NCI-H2029 (cell line): ENCODE results near the gene MNAT1.
A peak's percentile ranks its signal among the peaks of the same experiment; 100 is the strongest.

Source experiments
- DNase-seq: peaks from one replicate; lab custom pipeline; 2025; lab: John Stamatoyannopoulos, UW

The MNAT1 gene

DNA sequence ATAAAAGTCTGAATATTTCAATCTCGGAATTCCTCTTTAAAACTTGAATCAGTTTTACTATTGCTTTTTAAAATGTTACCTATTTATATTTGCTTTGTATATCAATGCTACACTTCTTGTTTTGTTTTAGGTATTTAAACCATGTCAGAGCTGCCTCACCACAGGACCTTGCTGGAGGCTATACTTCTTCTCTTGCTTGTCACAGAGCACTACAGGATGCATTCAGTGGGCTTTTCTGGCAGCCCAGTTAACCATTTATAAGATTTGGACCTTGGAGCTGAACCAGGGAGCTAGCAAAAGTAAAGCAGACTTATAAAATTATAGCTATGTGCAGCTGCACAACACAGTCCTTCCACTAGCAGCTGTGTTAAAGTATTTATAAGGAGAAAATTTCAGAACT is 233.5 kb downstream of the MNAT1 start:
- DNase-seq = no peak

DNA sequence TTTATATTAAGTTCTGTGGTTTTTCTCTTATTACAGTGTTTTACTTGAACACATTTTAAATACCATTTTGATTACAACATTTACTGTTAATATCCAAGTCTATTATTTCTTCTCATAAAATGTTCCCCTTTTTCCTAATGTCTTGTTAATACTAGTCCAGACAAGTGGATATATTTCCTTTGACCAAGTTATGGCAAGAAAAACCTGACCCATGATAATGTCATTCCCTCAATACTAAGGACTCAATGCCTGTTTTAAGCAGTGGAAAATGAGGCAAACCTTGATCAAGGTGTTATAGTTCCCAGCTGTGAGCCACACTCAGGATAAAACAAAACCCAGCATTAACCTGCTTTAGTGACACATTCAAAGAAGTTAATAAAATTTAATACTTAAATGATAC is 234.1 kb downstream of the MNAT1 start:
- DNase-seq = no peak

DNA sequence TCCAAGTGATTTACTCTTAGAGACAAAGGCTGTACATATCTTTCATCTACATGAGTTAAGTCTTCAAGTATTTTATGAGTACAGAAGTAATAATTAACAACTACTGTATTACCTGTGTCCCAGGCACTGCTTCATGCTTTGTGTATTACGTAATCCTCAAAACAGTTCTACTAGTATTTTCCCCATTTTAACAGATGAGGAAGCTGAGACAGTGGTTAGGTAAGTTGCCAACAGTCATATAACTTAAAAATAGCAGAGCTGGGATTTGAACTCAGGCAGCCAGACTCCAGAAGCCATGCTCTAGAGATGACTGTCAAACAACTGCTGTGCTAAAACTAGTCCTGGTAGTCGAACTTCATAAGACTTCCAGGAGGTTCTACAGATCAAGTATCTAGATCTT is 235.6 kb downstream of the MNAT1 start:
- no peak for DNase-seq

DNA sequence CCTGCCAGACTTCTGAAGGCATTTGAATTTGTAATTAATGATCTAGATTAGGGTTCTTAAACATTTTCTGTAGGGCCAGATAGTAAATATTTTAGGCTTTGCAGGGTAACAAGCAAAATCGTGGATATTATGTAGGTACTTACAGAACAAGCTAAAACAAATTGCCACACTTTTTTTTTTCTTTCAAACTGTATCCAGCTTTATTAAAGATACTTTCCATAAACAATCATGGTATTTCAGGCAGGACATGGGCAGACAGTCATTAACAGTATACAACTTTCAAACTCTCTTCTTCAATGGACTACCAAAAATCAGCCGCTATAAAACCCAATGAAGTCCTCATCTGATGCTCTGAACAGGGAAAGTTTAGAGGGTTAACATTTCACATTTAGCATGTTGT is 236.7 kb downstream of the MNAT1 start:
- DNase-seq = no peak

DNA sequence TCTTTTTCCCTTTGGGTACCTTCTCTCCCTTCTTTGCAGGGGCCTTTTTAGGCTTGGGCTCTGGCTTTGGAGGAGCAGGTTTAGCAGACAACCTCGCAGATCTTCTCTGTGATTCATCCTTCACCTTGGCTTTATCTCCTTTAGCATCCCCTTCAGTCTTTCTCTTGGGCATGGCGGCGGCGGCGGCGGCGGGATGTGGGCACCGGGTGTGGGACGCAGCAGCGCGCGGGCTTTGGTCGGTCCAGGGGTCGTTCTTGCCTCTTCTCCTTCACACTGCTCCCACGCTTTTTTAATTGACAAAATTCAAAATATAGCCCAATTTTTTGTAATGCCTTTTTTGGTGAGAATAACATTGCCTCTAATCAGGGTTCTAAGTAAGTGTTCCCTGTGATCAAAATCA is 237.7 kb downstream of the MNAT1 start:
- no peak for DNase-seq

DNA sequence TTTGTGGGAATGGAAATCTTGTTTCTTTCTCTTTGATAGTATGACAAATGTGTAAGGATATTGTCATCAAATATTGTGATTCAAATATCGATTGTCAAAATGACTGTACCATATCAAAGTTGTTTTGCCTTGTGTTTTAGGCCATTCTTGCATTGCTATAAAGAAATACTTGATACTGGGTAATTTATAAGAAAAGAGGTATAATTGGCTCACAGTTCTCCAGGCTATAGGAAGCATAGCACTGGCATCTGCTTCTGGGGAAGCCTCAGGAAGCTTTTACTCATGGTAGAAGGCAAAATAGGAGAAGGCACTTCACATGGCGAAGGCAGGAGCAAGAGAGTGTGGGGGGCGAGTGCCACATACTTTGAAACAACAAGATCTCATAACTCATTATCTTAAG is 238.5 kb downstream of the MNAT1 start:
- DNase-seq = no peak

DNA sequence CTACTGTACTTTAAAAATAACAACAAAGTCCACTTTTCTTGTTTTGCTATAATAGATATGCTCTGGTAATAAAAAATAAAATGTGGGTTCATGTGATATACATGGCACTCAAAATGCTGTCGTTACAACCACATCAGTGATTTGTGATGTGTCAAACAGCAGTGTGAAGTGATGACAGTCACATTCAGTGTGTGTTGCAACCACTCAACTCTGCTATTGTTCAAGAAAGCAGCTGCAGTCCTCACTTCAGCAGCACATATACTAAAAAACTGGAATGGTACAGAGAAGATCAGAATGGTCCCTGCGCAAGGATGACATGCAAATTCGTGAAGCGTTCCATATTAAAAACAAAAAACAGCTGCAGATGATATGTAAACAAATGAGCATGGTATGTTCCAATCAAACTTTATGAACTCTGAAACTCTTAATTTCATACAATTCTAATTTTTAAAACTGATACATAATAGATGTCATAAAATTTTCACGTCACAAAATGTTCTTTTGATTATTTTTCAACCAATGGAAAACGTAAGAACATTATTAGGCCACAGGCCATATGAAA is 239.6 kb downstream of the MNAT1 start:
- peak; percentile 12 for DNase-seq

DNA sequence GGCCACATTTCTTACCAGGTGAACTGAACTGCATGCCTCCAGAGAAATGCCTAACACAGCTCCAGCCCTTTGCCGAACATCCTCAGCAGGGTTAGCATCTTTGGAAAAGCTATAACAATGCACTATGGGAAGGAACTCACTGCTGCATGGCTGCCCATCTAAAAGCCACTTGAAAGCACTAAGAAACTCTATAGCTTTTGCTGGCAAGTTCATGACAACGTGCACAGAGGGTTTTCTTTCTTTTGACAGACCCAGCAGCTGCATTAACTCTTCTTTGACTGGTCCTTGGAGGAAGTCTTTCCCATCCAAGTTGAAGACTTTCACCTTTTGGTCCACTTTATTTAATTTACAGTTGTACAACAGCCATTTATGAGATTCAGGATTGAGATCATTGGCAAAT is 241.0 kb downstream of the MNAT1 start:
- DNase-seq = no peak

DNA sequence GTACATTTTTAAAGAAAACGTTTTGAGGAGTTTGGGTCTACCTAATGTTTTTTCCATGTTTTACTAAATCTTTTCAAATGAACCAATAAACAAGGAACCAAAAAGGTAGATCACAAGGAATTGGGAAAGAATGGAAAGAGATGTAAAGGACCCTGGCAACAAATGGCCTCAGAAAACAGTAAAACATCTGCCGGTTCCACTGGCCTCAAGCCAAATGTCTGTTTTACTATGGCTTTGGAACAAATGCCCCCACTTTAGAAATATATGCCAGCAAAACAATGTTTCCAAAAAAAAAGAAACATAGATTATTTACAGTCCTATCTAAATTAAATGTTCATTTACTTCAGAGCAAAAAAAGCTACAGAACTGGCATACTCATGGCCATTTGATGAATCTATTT is 243.3 kb downstream of the MNAT1 start:
- DNase-seq = peak; percentile 60

DNA sequence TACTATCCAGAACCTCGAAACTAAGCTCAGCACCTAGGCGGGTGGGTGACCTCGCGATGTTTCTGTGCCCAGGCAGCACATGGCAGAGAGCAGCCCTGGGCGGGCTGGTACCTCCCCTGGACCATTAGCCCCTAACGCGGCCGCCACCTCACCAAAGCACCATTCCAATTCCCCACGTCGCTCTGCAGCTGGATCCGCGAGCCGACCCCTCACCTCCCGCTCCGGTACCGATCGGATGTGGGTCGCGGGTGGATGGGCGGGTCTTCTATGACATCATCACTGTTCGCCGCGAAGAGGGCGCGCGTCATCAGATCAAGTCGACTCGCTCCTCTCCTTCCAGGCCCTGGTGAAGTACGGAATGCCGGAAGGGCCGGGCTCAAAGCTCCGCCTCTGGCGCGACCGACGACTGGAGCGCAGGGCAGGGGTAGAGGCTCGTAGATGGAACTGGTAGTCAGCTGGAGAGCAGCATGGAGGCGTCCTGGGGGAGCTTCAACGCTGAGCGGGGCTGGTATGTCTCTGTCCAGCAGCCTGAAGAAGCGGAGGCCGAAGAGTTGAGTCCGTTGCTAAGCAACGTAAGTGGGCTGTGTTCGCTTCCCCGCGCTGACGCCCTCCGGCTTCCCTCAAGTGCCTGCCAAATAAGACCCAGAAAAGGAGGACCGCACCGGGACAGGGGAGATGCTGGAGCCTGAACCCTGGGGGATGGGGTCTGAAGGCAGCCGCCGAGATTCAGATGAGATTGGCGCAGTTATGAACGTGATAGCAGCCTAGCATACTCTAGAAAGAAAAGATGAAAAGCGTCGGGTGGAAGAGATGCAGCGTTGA is 246.5 kb downstream of the MNAT1 start, which contains the start of the genes SLC38A6 and TRMT5:
Gene SLC38A6 (plus strand): TSS at position 435 of the 822 bp plus-strand sequence. CDS start 33 bp downstream, at position 468.
Gene TRMT5 (minus strand): TSS at position 269 of the 822 bp plus-strand sequence. CDS start 106 bp downstream, at position 163.
- DNase-seq = peak; percentile 99

DNA sequence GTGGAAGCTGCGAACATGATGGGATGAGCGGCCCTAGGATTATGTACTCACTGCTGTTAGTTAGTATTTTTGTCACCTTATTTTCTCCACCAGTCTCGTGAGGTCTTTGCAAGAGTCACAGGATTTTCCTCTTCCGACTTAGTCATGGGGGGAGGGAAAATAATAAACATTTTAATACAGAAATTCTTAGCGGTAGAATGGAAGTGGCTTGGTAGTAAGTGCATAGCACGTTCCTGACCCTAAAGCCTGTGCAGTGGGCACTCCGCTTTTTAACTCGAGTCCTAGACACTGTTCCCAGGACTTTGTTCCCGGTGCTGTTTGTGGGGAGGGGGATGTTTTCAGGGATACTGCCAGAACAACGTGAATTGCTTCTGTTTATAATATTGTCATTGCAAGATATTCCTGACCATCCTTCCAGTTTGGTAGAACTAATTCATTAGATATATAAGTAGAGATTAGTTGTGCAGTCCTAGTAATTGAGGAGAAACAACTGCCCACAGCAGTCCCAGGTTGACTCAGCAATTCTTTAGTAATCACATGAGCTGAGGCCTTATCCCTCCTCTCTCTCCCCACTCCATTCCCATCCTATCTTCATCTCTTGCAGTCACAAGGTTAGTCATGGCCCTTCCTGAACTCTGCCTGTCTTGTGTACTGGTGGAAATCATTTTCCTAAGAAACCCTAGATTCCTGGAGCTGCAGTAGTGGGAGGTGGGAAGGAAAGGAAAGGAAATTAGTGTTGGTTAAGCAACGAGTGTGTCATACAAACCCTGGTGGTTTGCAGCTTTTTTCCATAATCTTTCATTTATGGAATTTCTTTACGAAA is 247.3 kb downstream of the MNAT1 start:
- DNase-seq = peak; percentile 15

DNA sequence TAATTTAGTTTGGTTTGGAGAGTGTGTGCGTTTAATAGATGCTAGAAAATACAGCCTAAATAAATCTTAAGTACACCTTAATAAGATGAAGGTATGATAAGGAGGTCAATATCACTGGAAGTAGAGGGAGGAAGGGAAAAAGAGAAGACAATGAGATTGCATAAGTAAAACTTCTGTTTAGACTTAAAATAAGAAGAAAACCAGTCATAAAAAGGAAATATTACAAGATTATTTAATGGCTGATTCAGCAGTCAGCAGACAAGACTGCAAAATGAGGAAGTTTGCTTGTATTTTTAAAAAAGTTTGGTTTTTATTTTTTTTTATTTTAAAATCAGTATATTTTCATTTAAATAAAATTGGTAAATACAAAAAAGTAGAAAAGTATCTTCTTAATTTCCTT is 249.6 kb downstream of the MNAT1 start:
- no peak for DNase-seq

DNA sequence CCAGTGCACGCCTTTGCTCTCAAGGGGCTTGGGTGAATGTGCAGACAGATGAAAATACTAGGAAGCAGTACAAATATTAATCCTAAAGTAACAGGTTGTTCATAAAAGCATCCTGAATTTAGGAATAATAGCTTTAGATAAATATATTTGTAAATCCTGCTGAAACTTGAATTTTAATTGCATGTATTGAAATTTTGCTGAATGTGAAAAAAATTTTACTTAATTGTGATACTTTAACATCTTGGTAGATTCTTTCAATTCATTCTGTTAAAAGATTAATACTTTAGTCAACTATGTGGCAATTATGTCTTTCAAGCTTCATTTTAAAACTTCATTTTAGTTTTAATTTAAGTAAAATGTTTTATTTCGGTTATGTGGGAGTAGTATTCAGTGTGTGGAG is 251.9 kb downstream of the MNAT1 start:
- no peak for DNase-seq

DNA sequence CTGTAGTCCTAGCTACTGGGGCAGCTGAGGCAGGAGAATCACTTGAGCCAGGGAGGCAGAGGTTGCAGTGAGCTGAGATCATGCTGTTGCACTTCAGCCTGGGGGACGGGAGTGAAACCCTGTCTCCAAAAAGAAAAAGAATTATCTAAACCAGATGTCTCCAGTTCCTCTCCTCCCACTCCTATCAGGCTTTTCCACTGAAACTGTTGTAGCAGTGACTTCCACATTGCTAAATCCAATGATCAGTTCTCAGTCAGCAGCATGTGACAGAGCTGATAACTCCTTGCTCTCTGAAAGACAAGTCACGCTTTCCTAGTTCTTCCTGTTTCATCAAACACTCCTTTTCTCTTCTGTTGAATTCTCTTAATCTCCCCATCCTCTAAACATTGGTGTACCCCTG is 255.0 kb downstream of the MNAT1 start:
- DNase-seq = no peak

DNA sequence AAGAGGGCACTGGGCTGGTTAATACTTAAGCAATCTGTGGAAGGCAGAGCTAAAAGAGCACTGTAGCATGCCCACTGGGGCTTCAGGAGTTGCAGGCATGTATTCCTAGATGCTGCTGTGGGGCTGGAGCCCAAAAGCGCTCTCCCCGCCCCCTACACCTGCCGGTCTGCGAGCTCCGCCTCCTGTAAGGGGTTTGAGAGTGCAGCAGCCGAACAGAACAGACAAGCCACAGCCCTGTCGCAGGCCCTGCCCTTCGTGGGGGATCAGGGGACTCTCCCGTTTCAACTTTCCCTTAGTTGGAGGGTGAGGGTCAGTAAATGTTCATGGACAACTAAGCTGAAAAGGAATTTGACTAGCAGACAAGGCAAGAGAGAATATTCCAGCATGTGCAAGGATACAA is 264.1 kb downstream of the MNAT1 start:
- DNase-seq = no peak

DNA sequence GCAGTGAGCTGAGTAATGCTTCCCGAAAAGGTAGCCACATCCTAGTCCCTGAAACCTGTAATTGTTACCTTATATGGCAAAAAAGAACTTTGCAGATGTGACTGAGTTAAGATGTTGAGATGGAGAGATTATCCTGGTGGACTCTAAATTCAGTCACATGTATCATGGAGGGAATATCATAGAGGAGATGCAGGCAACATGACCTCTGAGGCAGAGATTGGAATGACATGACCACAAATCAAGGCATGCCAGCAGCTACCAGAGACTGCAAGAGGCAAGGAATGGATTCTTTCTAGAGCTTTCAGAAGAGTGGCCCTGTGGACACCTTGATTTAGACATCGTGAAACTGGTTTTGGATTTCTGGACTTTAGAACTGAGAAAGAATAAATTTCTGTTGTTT is 265.0 kb downstream of the MNAT1 start:
- no peak for DNase-seq

DNA sequence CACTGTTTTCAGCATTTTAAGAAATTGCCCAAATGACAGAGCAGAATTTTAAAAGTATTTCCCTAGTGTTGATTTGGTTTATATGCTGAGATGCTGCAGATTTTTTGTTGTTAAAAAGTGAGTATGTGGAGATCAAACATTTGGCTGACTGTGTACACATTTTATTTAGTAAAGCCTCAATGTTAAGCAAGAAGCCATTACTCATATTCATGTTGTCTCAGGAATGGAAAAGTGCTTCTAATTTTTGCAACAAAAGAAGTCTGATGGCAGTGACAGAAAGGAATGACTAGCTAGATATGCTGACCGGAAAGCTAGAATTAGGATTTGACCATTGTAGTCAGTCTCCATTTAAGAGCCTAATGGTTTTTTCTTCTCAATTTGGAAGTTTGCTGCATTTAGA is 269.0 kb downstream of the MNAT1 start:
- DNase-seq = no peak

DNA sequence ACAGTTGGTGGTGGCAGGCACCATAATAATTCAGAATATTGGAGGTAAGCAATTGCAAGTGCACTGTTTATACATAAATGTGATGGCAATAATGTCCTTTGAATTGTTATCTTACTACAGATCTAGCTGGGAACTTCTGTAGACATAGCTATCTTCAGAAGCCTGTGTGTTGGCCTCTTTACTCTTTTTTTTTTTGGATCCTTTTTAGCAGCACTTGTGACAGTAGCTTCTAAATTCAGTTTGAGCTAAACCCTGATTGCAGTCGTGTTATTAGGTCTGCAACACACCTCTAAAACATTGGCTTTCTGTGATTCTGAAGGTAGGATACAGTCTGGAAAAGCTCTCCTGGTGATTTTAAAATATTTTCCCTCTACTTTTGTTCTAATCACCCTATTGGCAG is 285.0 kb downstream of the MNAT1 start:
- DNase-seq = no peak
